Stimulated activated memory B cell treated with anti-CD40 and anti-IgM and Interleukin-4, amounts not matched to agents 10 μg/mL and 1 μg/mL and 100 μg/mL, for 72 hours (primary cell): Measurements from ENCODE around the gene LMO7.

ENCODE experiments used
- ATAC-seq: fragments of 150-1000 bp; cut with Tn5 transposase; 2 replicates; pipeline ENCODE4 v1.10.0; 2021
- H3K27ac Mint-ChIP-seq: one replicate; pipeline ENCODE4 v1.8.0; 2022; ENCODE audit warnings: mild to moderate bottlenecking, mixed read lengths
- H3K27me3 Mint-ChIP-seq: one replicate; pipeline ENCODE4 v1.8.0; 2022; ENCODE audit warnings: mixed read lengths
- H3K36me3 Mint-ChIP-seq: one replicate; pipeline ENCODE4 v1.8.0; 2022; ENCODE audit warnings: mixed read lengths
- H3K4me1 Mint-ChIP-seq: one replicate; pipeline ENCODE4 v1.8.0; 2022; ENCODE audit warnings: mixed read lengths
- H3K4me3 Mint-ChIP-seq: one replicate; pipeline ENCODE4 v1.8.0; 2022; ENCODE audit warnings: mild to moderate bottlenecking, moderate library complexity, mixed read lengths
- H3K9me3 Mint-ChIP-seq: one replicate; pipeline ENCODE4 v1.8.0; 2022; ENCODE audit warnings: mixed read lengths

LMO7 gene

GRCh38 chr13:75881109-75881775 is 245.1 kb downstream of the LMO7 start:
- Mint-ChIP-seq H3K4me3 (no peak overlapping the region), H3K36me3 (no peaks in the 10 kb centered on the region), H3K27ac (no peak overlapping the region), H3K27me3 (peaks cover 11% of the 10 kb centered on the region), H3K9me3 (no peaks in the 10 kb centered on the region), H3K4me1 (no peaks in the 10 kb centered on the region)
- ATAC-seq: no peak

- Mint-ChIP-seq H3K4me1 (no peaks in the 10 kb centered on the region), H3K4me3 (no peak overlapping the region), H3K27me3 (peaks cover 7% of the 10 kb centered on the region), H3K27ac (no peak overlapping the region), H3K9me3 (no peaks in the 10 kb centered on the region), H3K36me3 (no peaks in the 10 kb centered on the region)
- ATAC-seq: no peak
Measured at GRCh38 chr13:75882261-75882660, 246.1 kb downstream of the LMO7 start.

GRCh38 chr13:75889427-75889826 is 253.3 kb downstream of the LMO7 start:
- Mint-ChIP-seq H3K4me3 (no peak overlapping the region), H3K4me1 (no peaks in the 10 kb centered on the region), H3K9me3 (no peaks in the 10 kb centered on the region), H3K27ac (no peak overlapping the region), H3K36me3 (no peaks in the 10 kb centered on the region), H3K27me3 (peaks cover 20% of the 10 kb centered on the region)
- no peak for ATAC-seq

- Mint-ChIP-seq H3K4me3 (no peak overlapping the region), H3K36me3 (no peaks in the 10 kb centered on the region), H3K9me3 (peaks cover 3% of the 10 kb centered on the region), H3K27ac (no peak overlapping the region), H3K27me3 (peaks cover 9% of the 10 kb centered on the region), H3K4me1 (no peaks in the 10 kb centered on the region)
- no peak for ATAC-seq
Measured at GRCh38 chr13:75895168-75895567, 259.0 kb downstream of the LMO7 start.

GRCh38 chr13:75896271-75896670 is 260.1 kb downstream of the LMO7 start:
- no peak for ATAC-seq

GRCh38 chr13:75897386-75897785 is 261.3 kb downstream of the LMO7 start:
- H3K4me3 Mint-ChIP-seq: no peak overlapping the region
- no peaks in the 10 kb centered on the region for H3K4me1 Mint-ChIP-seq
- H3K27ac Mint-ChIP-seq: no peak overlapping the region
- H3K27me3 Mint-ChIP-seq: no peaks in the 10 kb centered on the region
- ATAC-seq: no peak
- H3K9me3 Mint-ChIP-seq: peaks cover 3% of the 10 kb centered on the region
- H3K36me3 Mint-ChIP-seq: no peaks in the 10 kb centered on the region

More at GRCh38 chr13:75896271-75896670, 260.1 kb downstream of the LMO7 start:
- H3K4me1 Mint-ChIP-seq: no peaks in the 10 kb centered on the region
- H3K9me3 Mint-ChIP-seq: peaks cover 3% of the 10 kb centered on the region
- no peak overlapping the region for H3K27ac Mint-ChIP-seq
- H3K36me3 Mint-ChIP-seq: no peaks in the 10 kb centered on the region
- H3K27me3 Mint-ChIP-seq: no peaks in the 10 kb centered on the region
- no peak overlapping the region for H3K4me3 Mint-ChIP-seq

- Mint-ChIP-seq H3K36me3 (no peaks in the 10 kb centered on the region), H3K27ac (no peak overlapping the region), H3K4me1 (no peaks in the 10 kb centered on the region), H3K9me3 (peaks cover 3% of the 10 kb centered on the region), H3K27me3 (no peaks in the 10 kb centered on the region), H3K4me3 (no peak overlapping the region)
- no peak for ATAC-seq
Measured at GRCh38 chr13:75901501-75901900, 265.4 kb downstream of the LMO7 start.

GRCh38 chr13:75902166-75903104 is 266.3 kb downstream of the LMO7 start:
- ATAC-seq: no peak
- H3K4me1 Mint-ChIP-seq: no peaks in the 10 kb centered on the region
- no peaks in the 10 kb centered on the region for H3K27me3 Mint-ChIP-seq
- no peaks in the 10 kb centered on the region for H3K36me3 Mint-ChIP-seq
- no peak overlapping the region for H3K27ac Mint-ChIP-seq
- H3K9me3 Mint-ChIP-seq: peaks cover 3% of the 10 kb centered on the region
- no peak overlapping the region for H3K4me3 Mint-ChIP-seq

- Mint-ChIP-seq H3K27ac (no peak overlapping the region), H3K27me3 (peaks cover 9% of the 10 kb centered on the region), H3K36me3 (no peaks in the 10 kb centered on the region), H3K4me3 (no peak overlapping the region), H3K4me1 (no peaks in the 10 kb centered on the region), H3K9me3 (peaks cover 3% of the 10 kb centered on the region)
- no peak for ATAC-seq
Measured at GRCh38 chr13:75904012-75904411, 267.9 kb downstream of the LMO7 start.

- peaks cover 9% of the 10 kb centered on the region for H3K27me3 Mint-ChIP-seq
Measured at GRCh38 chr13:75906315-75906714, 270.2 kb downstream of the LMO7 start.

GRCh38 chr13:75907044-75907443 is 270.9 kb downstream of the LMO7 start:
- Mint-ChIP-seq H3K4me1 (no peaks in the 10 kb centered on the region), H3K27ac (no peak overlapping the region), H3K36me3 (no peaks in the 10 kb centered on the region), H3K4me3 (no peak overlapping the region), H3K9me3 (no peaks in the 10 kb centered on the region), H3K27me3 (peaks cover 9% of the 10 kb centered on the region)
- no peak for ATAC-seq

More at GRCh38 chr13:75906315-75906714, 270.2 kb downstream of the LMO7 start:
- H3K27ac Mint-ChIP-seq: no peak overlapping the region
- no peaks in the 10 kb centered on the region for H3K4me1 Mint-ChIP-seq
- no peaks in the 10 kb centered on the region for H3K9me3 Mint-ChIP-seq
- no peak for ATAC-seq
- H3K36me3 Mint-ChIP-seq: no peaks in the 10 kb centered on the region
- H3K4me3 Mint-ChIP-seq: no peak overlapping the region

- H3K27ac Mint-ChIP-seq: no peak overlapping the region
- H3K27me3 Mint-ChIP-seq: peaks cover 9% of the 10 kb centered on the region
- ATAC-seq: no peak
- H3K36me3 Mint-ChIP-seq: no peaks in the 10 kb centered on the region
- H3K4me1 Mint-ChIP-seq: no peaks in the 10 kb centered on the region
- no peaks in the 10 kb centered on the region for H3K9me3 Mint-ChIP-seq
- H3K4me3 Mint-ChIP-seq: no peak overlapping the region
Measured at GRCh38 chr13:75908141-75908540, 272.0 kb downstream of the LMO7 start.
